Gastroesophageal sphincter (tissue), 3 donors: ENCODE measurements around the gene PAX7.
A peak's percentile ranks its signal among the peaks of the same experiment; 100 is the strongest.

Experiments
- CTCF ChIP-seq, 4 experiments: fragments of 200-600 bp in 2 of 4; fragments of 450-650 bp in 2 of 4; sonication (generic) in 1 of 4; IDR thresholded peaks; one replicate each; pipeline ENCODE4 v1.5.1; 2017 to 2019; ENCODE audit warnings: antibody characterized with exemption in 4 of 4, mild to moderate bottlenecking in 2 of 4, moderate library complexity in 2 of 4
- POLR2AphosphoS5 ChIP-seq: sonication (generic); formaldehyde crosslinking; IDR thresholded peaks from one replicate; pipeline ENCODE4 v1.6.1; 2017; ENCODE audit warnings: antibody characterized with exemption

GRCh38 chr1:18597160-18598042, 33.2 kb upstream of the PAX7 start:
- peak in 3 of 4 experiments; percentile 76 to 95 (median 86) for TF ChIP-seq CTCF (IDR thresholded peaks at IDR 0.05)
- no peak for TF ChIP-seq POLR2AphosphoS5
